NCI-H774 (cell line): ENCODE results near the gene TSPAN5.

Source experiments
- DNase-seq: peaks from one replicate; lab custom pipeline; 2025; lab: John Stamatoyannopoulos, UW

TSPAN5 gene

DNA sequence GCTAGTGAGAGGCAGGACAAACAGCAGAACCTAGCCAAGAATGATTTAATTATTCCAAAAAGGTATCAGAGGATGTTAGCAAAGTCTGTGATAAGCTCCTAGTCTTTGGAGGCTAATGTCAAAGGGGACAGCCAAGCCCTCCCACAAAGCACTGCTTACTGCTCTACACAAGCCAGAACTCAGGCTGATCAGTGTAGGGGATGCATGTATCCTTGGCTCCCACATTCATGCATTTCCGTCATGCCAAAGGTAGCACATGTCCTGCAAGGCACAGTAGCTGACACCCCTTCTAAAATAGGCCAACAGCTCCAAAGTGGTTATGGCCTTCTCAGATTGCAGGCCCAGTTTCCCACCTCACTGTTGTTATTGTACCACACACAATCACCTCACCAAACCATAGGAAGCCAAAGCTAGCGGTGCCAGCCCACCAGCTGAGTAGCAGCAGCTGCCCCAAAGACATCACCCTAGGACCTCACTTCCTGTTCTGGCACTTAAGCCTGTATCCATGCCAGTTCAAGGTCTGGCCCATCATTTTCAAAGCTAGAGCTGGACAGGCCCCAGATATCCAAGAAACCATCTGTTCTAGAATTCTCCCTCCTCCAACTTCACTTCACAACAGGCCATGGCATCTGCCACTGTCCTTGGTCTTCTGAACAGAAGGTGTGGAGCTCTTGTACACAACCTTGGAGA lies 40.9 kb downstream of the TSPAN5 start:
- no peak for DNase-seq

DNA sequence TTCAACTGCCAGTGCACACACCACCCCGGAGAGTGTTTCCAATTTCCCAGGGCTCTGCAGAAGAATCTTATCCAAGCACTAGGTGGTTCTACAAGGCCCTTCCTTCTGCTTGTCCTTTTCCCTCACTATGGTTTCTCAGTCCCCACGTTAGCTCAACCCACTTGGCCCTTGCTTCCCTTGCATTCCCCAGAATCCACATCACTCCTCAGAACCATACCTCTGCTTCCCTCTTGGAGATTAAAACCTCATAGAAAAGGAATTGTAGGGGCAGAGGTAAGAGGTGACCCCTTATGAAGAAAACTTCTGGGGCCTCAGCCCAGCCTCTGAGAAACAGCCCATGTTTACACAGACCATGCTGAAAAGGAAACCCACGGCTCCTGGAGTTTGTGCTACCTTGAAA lies 42.4 kb downstream of the TSPAN5 start:
- no peak for DNase-seq

DNA sequence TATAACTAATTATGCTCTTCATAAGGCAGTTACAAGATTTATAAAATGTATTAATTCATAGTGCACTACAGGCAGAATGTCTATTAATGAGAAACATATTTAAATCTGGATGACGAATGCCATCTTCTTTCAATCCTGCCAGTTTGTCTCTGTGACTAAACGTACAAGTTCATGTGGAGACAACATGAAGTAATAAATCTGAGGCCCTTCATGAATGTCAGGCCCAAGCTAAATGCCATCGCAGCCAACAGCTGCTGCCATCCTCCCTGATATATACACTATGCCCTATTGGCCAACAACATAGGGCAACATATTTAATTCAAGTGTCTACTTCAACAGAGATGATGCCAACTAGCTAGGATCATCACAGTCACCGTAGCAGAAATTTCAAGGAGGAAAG lies 43.7 kb downstream of the TSPAN5 start:
- no peak for DNase-seq

DNA sequence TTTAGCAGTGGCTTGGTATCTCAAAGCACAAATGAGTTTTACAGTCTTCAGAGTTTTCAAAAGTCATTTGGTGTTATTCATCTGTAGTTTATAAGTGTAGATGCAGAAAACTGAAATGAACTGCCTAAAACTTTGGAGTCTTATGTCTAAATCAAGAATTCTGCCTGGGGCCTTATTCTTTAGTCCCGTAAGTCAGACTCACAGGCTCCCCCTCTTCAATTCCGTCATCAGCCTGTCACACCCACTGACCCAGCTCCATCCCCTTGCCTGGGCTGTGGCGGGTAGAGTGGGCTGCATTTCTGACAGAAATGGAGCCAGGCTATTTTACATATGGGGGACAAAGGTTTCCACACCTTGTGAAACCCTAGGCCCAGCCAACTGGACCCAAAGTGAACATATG lies 44.3 kb downstream of the TSPAN5 start:
- no peak for DNase-seq

- DNase-seq = no peak
These were observed 44.8 kb downstream of the TSPAN5 start for GRCh38 chr4:98613453-98614075.

DNA sequence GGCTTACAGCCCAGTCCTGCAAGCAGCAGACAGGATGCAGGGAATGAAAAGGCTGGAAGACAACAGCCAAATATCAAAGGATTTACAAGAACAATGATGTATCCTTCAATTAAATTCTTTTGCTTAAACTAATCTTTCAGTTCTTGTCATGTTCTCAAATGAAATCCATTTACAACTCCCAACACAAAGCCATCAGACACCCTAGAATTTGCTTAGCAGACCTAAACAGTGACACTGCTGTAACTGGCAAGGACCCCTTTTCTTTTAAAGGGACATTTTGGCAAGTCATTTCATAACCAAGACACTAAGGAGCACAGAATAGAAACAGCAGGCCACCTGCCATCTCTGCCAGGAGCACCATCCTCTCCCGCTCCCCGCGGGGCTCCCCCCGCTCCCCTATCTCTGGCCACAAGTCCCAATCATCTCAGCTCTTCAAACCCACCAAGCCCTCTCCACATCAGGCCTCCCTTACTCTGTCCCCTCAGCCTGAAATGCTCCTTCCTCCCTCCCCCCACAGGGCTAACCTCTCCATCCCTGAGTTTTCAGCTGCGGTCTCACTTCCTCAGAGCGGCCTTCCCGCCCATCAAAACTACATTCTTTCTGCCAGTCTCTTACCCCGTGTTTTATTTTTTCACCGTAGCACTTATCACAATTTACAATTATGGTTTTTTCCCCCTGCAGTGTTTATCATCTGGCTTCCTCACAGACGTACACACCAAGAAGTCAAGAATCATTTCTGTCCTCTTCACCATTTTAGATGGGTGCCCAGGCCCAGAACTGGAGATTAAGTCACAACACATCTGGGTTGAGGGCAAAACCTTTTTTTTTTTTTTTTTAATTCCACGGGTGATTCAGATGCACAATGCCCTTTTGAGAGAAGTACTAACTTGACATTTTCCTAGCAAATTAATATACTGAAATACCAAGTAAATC lies 45.8 kb downstream of the TSPAN5 start:
- no peak for DNase-seq

DNA sequence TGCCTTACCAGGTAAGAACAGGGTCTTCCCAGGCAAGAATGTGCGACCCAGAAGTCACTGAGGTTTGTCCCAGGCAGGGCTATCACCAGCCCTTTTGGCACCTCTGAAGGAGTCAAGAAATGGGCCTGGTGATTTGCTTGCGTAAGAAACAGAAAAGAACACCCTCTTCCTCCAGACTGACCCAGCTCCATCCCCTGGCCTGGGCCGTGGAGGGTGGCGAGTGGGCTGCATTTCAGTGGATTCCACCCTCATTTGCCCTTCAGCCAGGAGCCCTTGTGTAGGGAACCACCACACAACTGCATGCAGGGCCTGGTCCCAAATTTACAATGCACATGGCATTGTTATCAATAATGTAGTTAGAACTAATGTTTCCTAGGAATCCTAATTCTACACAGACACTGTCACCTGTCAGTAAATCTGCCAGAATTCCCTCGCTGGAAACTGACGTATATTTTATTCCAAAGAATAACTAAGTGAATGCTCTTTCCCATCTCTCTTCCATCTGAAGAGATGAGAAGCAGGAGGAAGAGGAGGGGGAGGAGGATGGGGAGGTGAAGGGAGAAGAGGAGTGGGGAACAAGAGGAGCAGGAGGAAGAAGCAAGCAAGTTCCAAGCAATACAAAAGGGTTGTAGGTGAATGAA lies 46.6 kb downstream of the TSPAN5 start:
- no peak for DNase-seq

GRCh38 chr4:98610926-98611676 lies 47.3 kb downstream of the TSPAN5 start:
- DNase-seq = no peak

DNA sequence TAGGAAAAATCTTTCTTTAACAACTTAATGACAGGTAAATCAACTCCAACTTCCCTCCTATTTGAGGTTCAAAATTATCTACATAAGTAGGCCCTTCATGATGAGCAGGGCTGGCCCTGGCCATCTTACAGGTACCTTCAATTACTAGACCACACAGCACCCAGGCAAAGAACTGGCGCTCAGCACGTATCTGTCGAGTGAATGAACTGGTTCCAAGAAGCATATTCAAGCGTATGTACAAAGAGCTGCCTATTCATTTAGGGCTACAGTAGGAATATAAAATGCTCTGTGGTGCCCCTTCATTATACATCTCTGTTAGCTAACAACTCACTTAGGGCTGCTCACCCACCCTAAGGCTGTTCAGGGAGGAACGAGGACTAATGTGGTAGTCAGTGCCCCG lies 48.0 kb downstream of the TSPAN5 start:
- no peak for DNase-seq

GRCh38 chr4:98609934-98610333 lies 48.5 kb downstream of the TSPAN5 start:
- DNase-seq = no peak

- no peak for DNase-seq
These were observed 50.1 kb downstream of the TSPAN5 start for GRCh38 chr4:98608356-98608755.

GRCh38 chr4:98606894-98607293 lies 51.5 kb downstream of the TSPAN5 start:
- DNase-seq = no peak

DNA sequence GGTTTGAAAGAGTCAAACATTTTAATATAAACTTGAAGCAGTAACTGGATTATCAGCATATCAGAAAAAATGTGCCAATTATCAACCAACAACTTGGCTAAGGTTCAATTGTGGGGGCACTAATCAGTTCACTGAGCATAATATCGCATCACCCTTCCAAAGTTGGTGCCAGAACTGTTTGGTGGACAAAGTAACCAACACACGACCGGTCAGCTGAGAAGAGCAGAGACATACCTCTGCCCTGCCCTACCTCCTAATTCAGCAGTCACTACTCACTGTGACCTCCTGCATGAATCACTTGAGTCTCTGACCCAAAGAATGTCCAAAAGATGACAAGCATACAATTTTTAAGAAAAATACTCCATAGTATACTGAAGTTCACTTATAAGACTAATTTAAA lies 53.2 kb downstream of the TSPAN5 start:
- DNase-seq = no peak

GRCh38 chr4:98604723-98605122 lies 53.7 kb downstream of the TSPAN5 start:
- DNase-seq = no peak

GRCh38 chr4:98603683-98604521 lies 54.5 kb downstream of the TSPAN5 start:
- no peak for DNase-seq

DNA sequence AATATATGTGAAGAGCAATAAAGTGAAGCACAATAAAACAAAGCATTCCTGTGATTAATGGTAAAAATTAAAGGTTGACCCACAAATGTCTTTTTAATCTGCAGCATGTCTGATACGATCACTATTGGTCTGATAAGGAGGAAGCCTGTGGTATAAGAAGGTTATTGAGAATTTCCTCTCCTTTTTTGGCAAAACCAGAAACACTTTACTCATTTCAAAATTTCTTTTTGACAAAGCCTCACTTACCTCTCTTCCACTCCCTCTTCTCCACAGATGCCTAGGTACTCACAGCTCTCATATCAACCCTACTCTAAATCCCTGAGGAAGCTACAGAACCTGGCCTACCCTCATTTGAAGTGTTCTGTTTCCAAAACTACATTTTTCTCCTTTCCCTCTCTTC lies 56.1 kb downstream of the TSPAN5 start:
- DNase-seq = no peak

GRCh38 chr4:98601708-98602107 lies 56.7 kb downstream of the TSPAN5 start:
- DNase-seq = no peak

GRCh38 chr4:98599617-98600205 lies 58.7 kb downstream of the TSPAN5 start:
- DNase-seq = no peak

DNA sequence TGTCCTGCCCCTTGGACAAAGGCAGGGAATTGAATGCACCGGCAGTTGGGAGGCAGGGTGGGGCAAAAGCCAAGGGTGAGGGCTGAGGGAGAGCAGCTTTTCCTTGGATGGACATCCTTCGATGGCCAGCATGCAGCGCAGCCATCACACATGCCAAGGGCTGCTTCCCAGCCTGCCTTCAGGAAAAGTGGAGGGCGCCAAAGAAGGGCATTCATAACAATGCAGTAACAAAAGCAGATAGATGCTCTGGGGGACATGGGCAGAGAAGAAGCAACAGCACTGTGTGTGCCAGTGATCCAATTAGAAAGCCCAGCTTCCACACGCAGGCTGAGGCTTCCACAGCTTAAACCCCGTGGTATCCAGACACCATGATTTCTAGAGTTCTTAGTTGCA lies 71.5 kb downstream of the TSPAN5 start:
- DNase-seq = no peak

DNA sequence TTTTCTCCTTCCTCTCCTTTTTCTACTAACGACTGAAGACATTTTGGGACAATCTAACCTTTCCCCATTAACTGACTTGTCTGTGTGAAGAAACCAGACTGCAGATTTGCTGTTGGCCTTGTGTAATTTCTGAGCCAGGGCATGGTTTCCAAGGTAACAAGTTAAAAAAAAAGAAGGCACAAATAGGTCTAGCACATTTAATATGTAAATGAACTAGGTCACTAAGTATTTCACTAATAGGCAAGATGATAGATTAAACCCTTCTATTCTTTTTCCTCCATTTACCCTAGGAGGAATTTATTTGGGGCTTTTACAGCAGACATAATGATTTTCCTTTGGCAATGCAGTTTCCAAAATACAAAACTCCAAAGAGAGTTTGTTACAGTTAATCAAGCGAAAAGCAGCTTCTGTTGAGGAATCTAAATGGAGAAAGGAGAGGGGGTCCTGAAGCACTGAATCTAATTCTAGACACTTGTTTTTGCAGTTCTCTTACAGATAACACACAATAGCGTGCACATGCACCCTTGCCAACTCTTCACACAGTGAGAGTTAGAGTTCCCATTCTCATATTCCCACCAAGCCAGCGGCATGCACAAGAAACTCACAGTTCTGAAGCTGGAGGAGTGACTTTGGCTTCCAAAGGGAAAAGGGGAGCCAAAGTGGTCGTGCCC lies 72.0 kb downstream of the TSPAN5 start:
- no peak for DNase-seq
